ENCODE results near the gene GPR146. TPM values are rescaled to one million over a fixed set of nuclear protein-coding genes. Genes with fewer than 3 reads are reported as not detected.

Gene GPR146
- total RNA-seq, 2 donors from 2014 or later, result 13.4 to 18.6 TPM

DNA sequence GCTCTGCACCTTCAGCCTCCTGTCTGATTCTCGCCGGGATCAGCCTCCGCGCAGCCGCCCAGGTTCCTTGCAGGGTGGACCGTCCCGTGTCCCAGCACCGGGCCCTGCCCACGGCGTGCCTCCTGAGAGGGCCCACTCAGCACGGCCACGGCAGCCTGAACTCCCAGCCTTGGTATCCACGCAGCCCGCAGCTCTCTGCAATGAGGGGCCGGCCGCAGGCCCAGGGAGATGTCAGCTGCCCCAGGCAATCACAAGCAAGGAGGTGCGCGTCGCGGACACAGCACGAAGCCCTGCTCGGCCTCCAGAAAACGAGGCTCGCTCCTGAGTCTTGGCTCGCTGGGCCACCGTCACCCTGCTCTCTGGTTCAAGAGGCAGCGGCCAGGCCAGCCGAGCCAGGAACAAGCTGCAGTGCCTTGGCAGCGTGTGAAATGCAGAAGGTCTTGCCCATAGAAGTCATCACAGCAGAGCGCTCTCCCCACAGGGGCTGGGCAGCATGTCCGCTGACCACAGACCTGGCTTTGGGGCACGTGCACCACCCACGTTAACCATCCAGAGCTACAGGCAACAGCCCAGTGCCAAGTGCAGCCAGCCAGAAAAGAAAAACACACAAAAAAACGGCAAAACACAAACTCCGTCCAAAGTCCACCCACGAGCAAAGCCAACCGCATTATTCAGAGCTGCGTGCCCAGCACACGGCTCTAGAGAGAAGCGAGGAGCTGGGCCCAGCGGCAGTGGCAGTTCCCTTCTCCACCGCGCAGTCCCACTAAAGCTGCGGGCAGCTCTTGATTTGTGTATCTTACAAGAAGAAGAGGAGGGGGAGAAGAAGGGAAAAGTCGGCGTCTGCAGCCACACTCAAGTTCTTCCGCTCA lies 57.5 kb downstream of the GPR146 start:
- H3K4me1 ChIP-seq, result peaks cover 0 to 4% of the 10 kb centered on the region in 2 donors
- no peaks in the 10 kb centered on the region for H3K36me3 ChIP-seq
- no peaks in the 10 kb centered on the region for H3K9me3 ChIP-seq
- no peak for DNase-seq (ENCODE audit: low spot score)
- no peak overlapping the region for H3K27ac ChIP-seq
- no peak overlapping the region for H3K4me3 ChIP-seq
- TF ChIP-seq, protein P1, sequence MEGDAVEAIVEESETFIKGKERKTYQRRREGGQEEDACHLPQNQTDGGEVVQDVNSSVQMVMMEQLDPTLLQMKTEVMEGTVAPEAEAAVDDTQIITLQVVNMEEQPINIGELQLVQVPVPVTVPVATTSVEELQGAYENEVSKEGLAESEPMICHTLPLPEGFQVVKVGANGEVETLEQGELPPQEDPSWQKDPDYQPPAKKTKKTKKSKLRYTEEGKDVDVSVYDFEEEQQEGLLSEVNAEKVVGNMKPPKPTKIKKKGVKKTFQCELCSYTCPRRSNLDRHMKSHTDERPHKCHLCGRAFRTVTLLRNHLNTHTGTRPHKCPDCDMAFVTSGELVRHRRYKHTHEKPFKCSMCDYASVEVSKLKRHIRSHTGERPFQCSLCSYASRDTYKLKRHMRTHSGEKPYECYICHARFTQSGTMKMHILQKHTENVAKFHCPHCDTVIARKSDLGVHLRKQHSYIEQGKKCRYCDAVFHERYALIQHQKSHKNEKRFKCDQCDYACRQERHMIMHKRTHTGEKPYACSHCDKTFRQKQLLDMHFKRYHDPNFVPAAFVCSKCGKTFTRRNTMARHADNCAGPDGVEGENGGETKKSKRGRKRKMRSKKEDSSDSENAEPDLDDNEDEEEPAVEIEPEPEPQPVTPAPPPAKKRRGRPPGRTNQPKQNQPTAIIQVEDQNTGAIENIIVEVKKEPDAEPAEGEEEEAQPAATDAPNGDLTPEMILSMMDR (IDR thresholded peaks at IDR 0.05), result no peak
- H3K27me3 ChIP-seq, result no peaks in the 10 kb centered on the region

DNA sequence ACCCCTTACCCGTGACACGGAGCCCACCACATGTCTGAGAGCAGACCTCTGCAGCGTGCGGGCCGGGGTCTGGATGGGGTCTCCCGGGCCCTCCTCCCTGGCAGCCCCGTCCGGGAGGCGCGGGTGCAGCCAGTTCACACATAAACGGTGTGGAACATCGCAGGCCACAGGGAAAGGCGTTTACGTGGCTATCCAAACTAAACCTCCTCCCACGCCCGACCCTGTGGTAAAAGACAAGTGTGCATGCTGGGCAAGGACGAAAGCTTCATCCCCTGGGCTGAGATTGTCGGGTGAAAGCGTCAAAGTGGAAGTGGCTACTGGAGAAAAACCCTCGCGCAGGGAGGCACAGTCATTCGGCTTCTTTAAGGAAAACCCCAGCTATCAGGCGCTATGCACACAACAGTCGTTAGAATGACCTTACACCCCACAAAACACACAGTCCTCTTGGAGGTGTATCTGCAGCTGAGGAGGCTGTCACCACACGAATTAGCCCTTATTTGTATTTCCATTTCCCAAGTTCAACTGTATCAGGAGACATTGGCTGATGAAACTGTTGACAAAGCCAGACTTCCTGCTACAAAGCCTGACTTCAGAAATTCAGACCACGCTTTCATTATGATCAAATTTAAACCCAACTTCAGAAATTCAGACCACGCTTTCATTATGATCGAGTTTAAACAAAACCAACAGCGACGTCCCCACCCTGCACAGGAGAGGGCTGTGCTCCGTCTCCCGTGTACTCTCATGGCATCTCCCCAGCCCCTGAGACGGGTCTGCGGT lies 58.9 kb downstream of the GPR146 start:
- no peak overlapping the region for H3K27ac ChIP-seq
- TF ChIP-seq, protein P1 (IDR thresholded peaks at IDR 0.05), result no peak
- no peaks in the 10 kb centered on the region for H3K27me3 ChIP-seq
- H3K9me3 ChIP-seq, result no peaks in the 10 kb centered on the region
- DNase-seq (ENCODE audit: low spot score), result no peak
- no peak overlapping the region for H3K4me3 ChIP-seq
- no peaks in the 10 kb centered on the region for H3K36me3 ChIP-seq
- H3K4me1 ChIP-seq, result no peaks in the 10 kb centered on the region

DNA sequence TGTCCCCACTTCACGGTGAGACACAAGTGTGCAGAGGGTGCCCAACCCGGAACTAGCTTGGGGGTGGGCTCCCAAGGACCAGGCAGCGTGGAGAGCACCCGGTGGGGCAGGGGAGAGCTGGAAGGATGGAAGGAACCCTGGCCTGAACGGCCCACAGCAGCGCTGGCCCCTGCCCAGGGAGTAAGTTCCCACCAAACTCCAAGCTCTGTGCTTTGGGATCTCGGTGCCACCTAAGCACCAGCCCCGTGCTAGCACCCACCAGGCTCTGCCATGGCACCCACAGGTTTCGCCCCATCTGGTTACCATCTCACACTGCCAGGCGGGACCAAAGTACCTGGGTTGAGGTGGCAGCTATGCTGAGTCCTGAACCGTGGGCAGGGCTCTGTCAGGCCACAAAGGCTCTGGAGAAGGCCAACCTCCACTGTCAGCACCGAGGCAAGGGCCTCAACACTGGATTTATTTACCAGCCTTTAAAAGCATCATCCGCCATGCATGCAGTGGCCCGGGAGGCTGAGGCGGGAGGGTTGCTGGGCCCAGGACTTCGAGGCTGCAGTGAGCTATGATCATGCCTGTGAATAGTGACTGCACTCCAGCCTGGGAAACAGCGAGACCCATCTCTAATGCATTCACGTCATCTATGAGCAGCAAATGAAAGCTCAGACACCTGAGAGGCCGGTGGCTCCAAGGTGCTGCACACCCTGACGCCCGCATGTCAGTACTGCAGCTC lies 59.6 kb downstream of the GPR146 start:
- no peaks in the 10 kb centered on the region for H3K27me3 ChIP-seq
- no peak overlapping the region for H3K27ac ChIP-seq
- no peaks in the 10 kb centered on the region for H3K9me3 ChIP-seq
- no peaks in the 10 kb centered on the region for H3K36me3 ChIP-seq
- H3K4me3 ChIP-seq, result no peak overlapping the region
- no peaks in the 10 kb centered on the region for H3K4me1 ChIP-seq
- no peak for DNase-seq (ENCODE audit: low spot score)
- TF ChIP-seq, protein P1 (IDR thresholded peaks at IDR 0.05), result no peak

DNA sequence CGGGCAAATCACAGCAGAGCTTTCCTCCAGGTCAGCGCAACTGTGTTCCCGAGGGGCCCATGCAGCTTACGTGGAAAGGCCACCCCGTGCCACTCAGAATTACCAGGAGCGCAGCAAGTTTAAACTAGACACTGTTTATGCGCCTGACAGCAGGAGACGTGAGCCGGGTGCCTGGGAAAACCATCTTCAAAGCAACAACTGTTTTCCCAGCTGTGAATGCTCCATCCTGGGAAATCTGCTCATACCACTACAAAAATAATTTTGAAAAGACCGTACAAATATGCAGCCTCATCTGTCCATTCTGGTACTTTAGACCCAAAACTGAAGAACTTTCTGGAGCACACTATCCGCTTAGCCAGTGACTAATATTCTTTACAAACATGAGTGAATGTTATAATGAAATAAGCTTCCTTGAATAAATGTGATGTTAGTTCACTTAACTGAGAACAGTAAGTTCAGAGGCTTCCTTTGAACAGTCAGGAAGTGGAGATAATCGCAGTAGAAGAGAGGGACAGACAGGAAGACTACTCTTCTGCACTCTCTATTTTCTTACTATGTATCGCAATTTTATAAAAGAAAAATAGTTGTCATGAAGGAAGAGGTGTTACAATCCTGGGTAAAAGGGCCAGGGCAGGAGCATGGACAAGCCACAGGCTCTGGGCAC lies 60.3 kb downstream of the GPR146 start:
- TF ChIP-seq, protein P1 (IDR thresholded peaks at IDR 0.05), result no peak
- Histone ChIP-seq H3K36me3 (no peaks in the 10 kb centered on the region), H3K4me1 (no peaks in the 10 kb centered on the region), H3K27ac (no peak overlapping the region), H3K4me3 (no peak overlapping the region), H3K27me3 (no peaks in the 10 kb centered on the region), H3K9me3 (no peaks in the 10 kb centered on the region)
- DNase-seq (ENCODE audit: low spot score), result no peak

DNA sequence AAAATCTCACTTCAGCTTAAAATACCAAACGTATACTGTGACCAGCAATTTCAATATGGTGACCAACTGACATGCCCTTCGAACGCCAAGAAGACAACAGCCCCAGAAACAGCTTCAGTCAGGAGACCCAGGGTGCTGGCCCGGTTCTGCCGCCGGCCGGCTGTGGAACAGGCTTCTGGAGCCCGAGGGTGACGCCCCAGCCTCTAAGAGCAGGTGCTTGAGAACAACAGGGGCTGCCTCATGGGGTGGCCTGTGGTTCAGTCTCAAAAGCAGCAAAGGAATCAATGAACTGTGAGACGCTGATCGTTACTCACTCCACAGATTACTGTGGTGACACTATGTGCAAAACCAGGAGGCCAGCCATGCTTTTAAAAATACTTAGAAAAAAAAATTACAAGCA lies 60.8 kb downstream of the GPR146 start:
- no peaks in the 10 kb centered on the region for H3K9me3 ChIP-seq
- no peak for DNase-seq (ENCODE audit: low spot score)
- H3K4me3 ChIP-seq, result no peak overlapping the region
- no peaks in the 10 kb centered on the region for H3K4me1 ChIP-seq
- TF ChIP-seq, protein P1 (IDR thresholded peaks at IDR 0.05), result no peak
- H3K27ac ChIP-seq, result no peak overlapping the region
- H3K36me3 ChIP-seq, result no peaks in the 10 kb centered on the region
- H3K27me3 ChIP-seq, result no peaks in the 10 kb centered on the region

All from right atrium auricular region (tissue), 2 donors.